Measurements from ENCODE around the gene CGRRF1.

The CGRRF1 gene

DNA sequence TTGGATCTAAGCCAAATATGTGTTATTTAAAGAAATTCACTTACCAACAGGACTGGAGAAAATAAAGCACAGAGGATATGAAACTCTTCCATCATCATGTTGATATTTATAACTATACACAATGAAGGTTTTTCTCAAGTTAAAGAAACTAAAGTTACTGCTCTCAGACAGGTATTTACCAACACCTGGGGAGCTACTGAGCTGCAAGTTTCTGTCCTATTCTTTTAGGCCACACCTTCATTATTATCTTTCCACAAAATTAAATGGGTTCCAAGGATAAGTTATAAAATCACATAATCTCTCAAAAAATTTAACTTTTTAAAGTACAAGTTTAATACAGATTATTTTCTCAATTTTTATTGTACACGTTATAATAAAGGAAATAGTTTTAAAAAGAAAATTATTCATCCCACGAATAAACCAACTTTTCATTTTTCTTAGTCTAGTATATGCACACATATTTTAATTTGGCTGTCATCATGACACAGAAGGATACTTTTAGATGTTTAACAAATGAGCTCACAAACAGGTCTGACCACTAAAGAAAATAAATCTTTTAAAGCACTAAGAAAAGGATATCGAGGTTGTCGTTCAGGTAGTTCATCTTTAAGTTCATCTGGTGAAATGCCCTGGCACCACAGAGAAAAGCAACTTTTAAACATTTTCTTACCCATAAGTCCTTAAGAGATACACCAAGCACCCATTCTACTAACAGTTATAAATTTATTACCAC lies 28.7 kb upstream of the CGRRF1 start (continued):
- TF ChIP-seq ZNF660 (tag by site-specific recombination; IDR thresholded peaks at IDR 0.05) (no peak), ZNF354C (tag by site-specific recombination; IDR thresholded peaks at IDR 0.05; ENCODE audit: borderline replicate concordance, low read depth) (no peak), ZNF610 (tag by site-specific recombination; IDR thresholded peaks at IDR 0.05; ENCODE audit: borderline replicate concordance) (no peak), ZNF174 (tag by site-specific recombination; IDR thresholded peaks at IDR 0.05) (no peak), ZNF146 (tag by site-specific recombination; IDR thresholded peaks at IDR 0.05) (no peak), ZNF677 (tag by site-specific recombination; IDR thresholded peaks at IDR 0.05) (no peak), ZBTB17 (tag by site-specific recombination; IDR thresholded peaks at IDR 0.05) (no peak), ZNF560 (tag by site-specific recombination; IDR thresholded peaks at IDR 0.05; ENCODE audit: borderline replicate concordance) (no peak)
- TF ChIP-seq, protein P1, sequence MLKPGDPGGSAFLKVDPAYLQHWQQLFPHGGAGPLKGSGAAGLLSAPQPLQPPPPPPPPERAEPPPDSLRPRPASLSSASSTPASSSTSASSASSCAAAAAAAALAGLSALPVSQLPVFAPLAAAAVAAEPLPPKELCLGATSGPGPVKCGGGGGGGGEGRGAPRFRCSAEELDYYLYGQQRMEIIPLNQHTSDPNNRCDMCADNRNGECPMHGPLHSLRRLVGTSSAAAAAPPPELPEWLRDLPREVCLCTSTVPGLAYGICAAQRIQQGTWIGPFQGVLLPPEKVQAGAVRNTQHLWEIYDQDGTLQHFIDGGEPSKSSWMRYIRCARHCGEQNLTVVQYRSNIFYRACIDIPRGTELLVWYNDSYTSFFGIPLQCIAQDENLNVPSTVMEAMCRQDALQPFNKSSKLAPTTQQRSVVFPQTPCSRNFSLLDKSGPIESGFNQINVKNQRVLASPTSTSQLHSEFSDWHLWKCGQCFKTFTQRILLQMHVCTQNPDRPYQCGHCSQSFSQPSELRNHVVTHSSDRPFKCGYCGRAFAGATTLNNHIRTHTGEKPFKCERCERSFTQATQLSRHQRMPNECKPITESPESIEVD (tag by site-specific recombination; IDR thresholded peaks at IDR 0.05): no peak
- TF ChIP-seq, protein P2, sequence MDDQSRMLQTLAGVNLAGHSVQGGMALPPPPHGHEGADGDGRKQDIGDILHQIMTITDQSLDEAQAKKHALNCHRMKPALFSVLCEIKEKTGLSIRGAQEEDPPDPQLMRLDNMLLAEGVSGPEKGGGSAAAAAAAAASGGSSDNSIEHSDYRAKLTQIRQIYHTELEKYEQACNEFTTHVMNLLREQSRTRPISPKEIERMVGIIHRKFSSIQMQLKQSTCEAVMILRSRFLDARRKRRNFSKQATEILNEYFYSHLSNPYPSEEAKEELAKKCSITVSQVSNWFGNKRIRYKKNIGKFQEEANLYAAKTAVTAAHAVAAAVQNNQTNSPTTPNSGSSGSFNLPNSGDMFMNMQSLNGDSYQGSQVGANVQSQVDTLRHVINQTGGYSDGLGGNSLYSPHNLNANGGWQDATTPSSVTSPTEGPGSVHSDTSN (CRISPR knock-in tag; IDR thresholded peaks at IDR 0.05): no peak

DNA sequence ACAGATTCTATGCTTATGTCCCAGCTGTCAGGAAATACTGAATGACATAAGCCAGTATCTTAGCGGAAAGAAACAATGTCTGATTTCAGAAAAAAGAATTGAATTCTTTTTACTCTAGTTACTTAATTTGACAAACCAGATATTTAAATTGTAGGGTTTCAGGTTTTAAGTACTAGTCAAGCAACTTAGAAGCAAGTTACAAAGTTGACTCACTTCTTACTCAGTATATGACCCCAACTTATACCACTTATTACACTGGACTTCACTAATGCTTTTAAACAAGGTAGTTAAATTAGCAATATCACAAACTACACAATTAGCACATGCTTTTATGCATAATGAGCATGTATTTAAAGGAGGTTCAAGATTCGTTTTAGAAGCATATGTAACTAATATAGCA lies 28.0 kb upstream of the CGRRF1 start:
- Histone ChIP-seq H3K27ac (ENCODE audit: extremely low read depth, low read depth, low read length) (no peak overlapping the region), H3K4me1 (ENCODE audit: control insufficient read depth, insufficient read depth, low read length) (peaks cover 3% of the 10 kb centered on the region; the same call in 1 of the 2 replicates), H3K36me3 (ENCODE audit: control insufficient read depth in 2 of 2, insufficient read depth in 1 of 2, low read length in 2 of 2) (peaks cover 39 to 56% of the 10 kb centered on the region in 2 experiments; a peak in 2 of 3 replicates), H3K9me3 (ENCODE audit: control insufficient read depth, insufficient read depth, low read depth, low read length) (no peaks in the 10 kb centered on the region), H3K4me3 (ENCODE audit: low read depth, low read length) (no peak overlapping the region)
- ChIA-PET POLR2A (no interaction called here), CTCF (interaction anchor here (1.2 kb wide), 1 partner anchor 20 kb away, joined by 3 read pairs; no protein-coding TSS in a partner anchor)
- 0 out of 2 replicates have a peak, but pooled peaks have one; percentile 26 for TF ChIP-seq SP7 (tag by site-specific recombination; IDR thresholded peaks at IDR 0.05)
- no peak for TF ChIP-seq ZNF776 (tag by site-specific recombination; IDR thresholded peaks at IDR 0.05; ENCODE audit: borderline replicate concordance)
- no peak for TF ChIP-seq ZBTB48 (tag by site-specific recombination; IDR thresholded peaks at IDR 0.05)

DNA sequence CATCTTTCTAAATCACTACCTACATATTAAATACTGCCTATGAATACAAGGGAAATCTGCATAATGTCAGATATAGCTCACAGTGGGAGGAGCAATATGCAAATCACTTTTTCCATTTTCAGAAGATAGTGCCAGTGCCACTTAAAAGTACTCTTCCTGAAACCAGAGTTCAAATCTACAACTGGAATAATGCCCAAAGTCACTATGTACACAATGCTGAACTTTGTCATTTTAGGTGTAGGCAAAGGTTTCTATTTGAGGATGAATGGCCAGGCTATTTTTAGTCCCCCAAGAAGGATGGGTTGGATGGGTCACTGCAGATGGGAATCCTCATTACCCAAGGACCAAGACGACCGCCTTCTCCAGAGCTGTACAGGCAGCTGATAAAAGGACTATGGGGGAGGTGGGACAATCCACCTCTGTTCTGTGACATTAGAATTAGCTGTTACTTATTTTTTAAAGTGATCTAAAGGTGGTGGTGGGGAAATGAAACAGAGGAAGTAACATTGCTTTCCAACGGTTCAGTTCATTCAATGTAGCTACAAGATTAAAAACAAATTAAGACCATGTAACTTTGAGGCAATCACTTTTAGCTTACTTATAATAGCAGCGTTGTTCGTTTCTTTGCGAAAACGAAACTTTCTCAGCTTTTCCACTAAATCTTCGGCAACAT lies 26.5 kb upstream of the CGRRF1 start:
- no peak overlapping the region for H3K4me3 ChIP-seq (ENCODE audit: low read depth, low read length)
- H3K27ac ChIP-seq (ENCODE audit: extremely low read depth, low read depth, low read length): no peak overlapping the region
- H3K9me3 ChIP-seq (ENCODE audit: control insufficient read depth, insufficient read depth, low read depth, low read length): no peaks in the 10 kb centered on the region
- POLR2A ChIA-PET: no interaction called here
- no peak for TF ChIP-seq ZNF112 (tag by site-specific recombination; IDR thresholded peaks at IDR 0.05)
- TF ChIP-seq ZNF37A (tag by site-specific recombination; IDR thresholded peaks at IDR 0.05): no peak
- no peak for TF ChIP-seq ZNF133 (tag by site-specific recombination; IDR thresholded peaks at IDR 0.05)
- TF ChIP-seq ZNF184 (tag by site-specific recombination; IDR thresholded peaks at IDR 0.05): no peak
- no peak for TF ChIP-seq ZNF423 (tag by site-specific recombination; IDR thresholded peaks at IDR 0.05)
- no peak for TF ChIP-seq ZNF433 (tag by site-specific recombination; IDR thresholded peaks at IDR 0.05; ENCODE audit: low read depth)
- TF ChIP-seq, protein P3, sequence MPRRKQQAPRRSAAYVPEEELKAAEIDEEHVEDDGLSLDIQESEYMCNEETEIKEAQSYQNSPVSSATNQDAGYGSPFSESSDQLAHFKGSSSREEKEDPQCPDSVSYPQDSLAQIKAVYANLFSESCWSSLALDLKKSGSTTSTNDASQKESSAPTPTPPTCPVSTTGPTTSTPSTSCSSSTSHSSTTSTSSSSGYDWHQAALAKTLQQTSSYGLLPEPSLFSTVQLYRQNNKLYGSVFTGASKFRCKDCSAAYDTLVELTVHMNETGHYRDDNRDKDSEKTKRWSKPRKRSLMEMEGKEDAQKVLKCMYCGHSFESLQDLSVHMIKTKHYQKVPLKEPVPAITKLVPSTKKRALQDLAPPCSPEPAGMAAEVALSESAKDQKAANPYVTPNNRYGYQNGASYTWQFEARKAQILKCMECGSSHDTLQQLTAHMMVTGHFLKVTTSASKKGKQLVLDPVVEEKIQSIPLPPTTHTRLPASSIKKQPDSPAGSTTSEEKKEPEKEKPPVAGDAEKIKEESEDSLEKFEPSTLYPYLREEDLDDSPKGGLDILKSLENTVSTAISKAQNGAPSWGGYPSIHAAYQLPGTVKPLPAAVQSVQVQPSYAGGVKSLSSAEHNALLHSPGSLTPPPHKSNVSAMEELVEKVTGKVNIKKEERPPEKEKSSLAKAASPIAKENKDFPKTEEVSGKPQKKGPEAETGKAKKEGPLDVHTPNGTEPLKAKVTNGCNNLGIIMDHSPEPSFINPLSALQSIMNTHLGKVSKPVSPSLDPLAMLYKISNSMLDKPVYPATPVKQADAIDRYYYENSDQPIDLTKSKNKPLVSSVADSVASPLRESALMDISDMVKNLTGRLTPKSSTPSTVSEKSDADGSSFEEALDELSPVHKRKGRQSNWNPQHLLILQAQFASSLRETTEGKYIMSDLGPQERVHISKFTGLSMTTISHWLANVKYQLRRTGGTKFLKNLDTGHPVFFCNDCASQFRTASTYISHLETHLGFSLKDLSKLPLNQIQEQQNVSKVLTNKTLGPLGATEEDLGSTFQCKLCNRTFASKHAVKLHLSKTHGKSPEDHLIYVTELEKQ (tag by site-specific recombination; IDR thresholded peaks at IDR 0.05; ENCODE audit: borderline replicate concordance): no peak
- no peak for TF ChIP-seq ZBTB17 (tag by site-specific recombination; IDR thresholded peaks at IDR 0.05)
- H3K4me1 ChIP-seq (ENCODE audit: control insufficient read depth, insufficient read depth, low read length): peaks cover 3% of the 10 kb centered on the region; the same call in 1 of the 2 replicates
- CTCF ChIA-PET: interaction anchor here (0.7 to 1.2 kb wide), 2 partner anchors 11 to 21 kb away, joined by 3 read pairs; no protein-coding TSS in a partner anchor
- peaks cover 33 to 46% of the 10 kb centered on the region in 2 experiments for H3K36me3 ChIP-seq (ENCODE audit: control insufficient read depth in 2 of 2, insufficient read depth in 1 of 2, low read length in 2 of 2)
